ENCODE data around the gene RBM26. TPM values are rescaled to one million over a fixed set of nuclear protein-coding genes. Genes with fewer than 3 reads are reported as not detected.

The RBM26 gene
- total RNA-seq, 4 donors from 2014 or later, result 34.8 to 96.6 (median 44.5) TPM

- TF ChIP-seq POLR2A (IDR thresholded peaks at IDR 0.05) (no peak), CTCF (IDR thresholded peaks at IDR 0.05) (no peak)
- no peak overlapping the region for H3K4me3 ChIP-seq
- H3K27ac ChIP-seq, result no peak overlapping the region
- no peaks in the 10 kb centered on the region for H3K36me3 ChIP-seq
- DNase-seq, result no peak
- no peaks in the 10 kb centered on the region for H3K9me3 ChIP-seq
- H3K4me1 ChIP-seq, result peaks cover 0 to 3% (median 0%) of the 10 kb centered on the region in 4 donors
- H3K27me3 ChIP-seq, result no peaks in the 10 kb centered on the region
These were observed 17.3 kb upstream of the RBM26 start for GRCh38 chr13:79423340-79423739.

GRCh38 chr13:79419365-79419764 is 13.3 kb upstream of the RBM26 start:
- Histone ChIP-seq H3K4me1 (peaks cover 0 to 1% (median 0%) of the 10 kb centered on the region in 4 donors), H3K27ac (no peak overlapping the region), H3K9me3 (no peaks in the 10 kb centered on the region), H3K36me3 (no peaks in the 10 kb centered on the region), H3K27me3 (no peaks in the 10 kb centered on the region), H3K4me3 (no peak overlapping the region)
- TF ChIP-seq CTCF (IDR thresholded peaks at IDR 0.05), result no peak
- TF ChIP-seq POLR2A (IDR thresholded peaks at IDR 0.05), result no peak
- no peak for DNase-seq

GRCh38 chr13:79417741-79418140 is 11.7 kb upstream of the RBM26 start:
- no peaks in the 10 kb centered on the region for H3K27me3 ChIP-seq
- H3K4me1 ChIP-seq, result no peaks in the 10 kb centered on the region
- TF ChIP-seq POLR2A (IDR thresholded peaks at IDR 0.05), result no peak
- TF ChIP-seq CTCF (IDR thresholded peaks at IDR 0.05), result no peak
- H3K9me3 ChIP-seq, result no peaks in the 10 kb centered on the region
- no peak overlapping the region for H3K27ac ChIP-seq
- H3K4me3 ChIP-seq, result no peak overlapping the region
- no peak for DNase-seq
- no peaks in the 10 kb centered on the region for H3K36me3 ChIP-seq

GRCh38 chr13:79413521-79413920 is 7.5 kb upstream of the RBM26 start:
- Histone ChIP-seq H3K4me3 (no peak overlapping the region), H3K9me3 (no peaks in the 10 kb centered on the region), H3K27me3 (no peaks in the 10 kb centered on the region), H3K36me3 (no peaks in the 10 kb centered on the region), H3K27ac (no peak overlapping the region), H3K4me1 (peaks cover 0 to 9% (median 0%) of the 10 kb centered on the region in 4 donors)
- no peak for DNase-seq
- no peak for TF ChIP-seq CTCF (IDR thresholded peaks at IDR 0.05)
- TF ChIP-seq POLR2A (IDR thresholded peaks at IDR 0.05), result no peak

- no peaks in the 10 kb centered on the region for H3K27me3 ChIP-seq
- H3K9me3 ChIP-seq, result no peaks in the 10 kb centered on the region
- DNase-seq, result no peak
- H3K4me1 ChIP-seq, result peaks cover 0 to 18% (median 6%) of the 10 kb centered on the region in 4 donors
- no peak overlapping the region for H3K4me3 ChIP-seq
- TF ChIP-seq POLR2A (IDR thresholded peaks at IDR 0.05) (no peak), CTCF (IDR thresholded peaks at IDR 0.05) (no peak)
- no peaks in the 10 kb centered on the region for H3K36me3 ChIP-seq
- peak overlapping the region in 2 of 4 donors; percentile 36 to 66 for H3K27ac ChIP-seq
These were observed 3.8 kb upstream of the RBM26 start for GRCh38 chr13:79409828-79410227.

All from Peyer's patch (tissue), 4 donors.